OCI-LY7 (cell line): Measurements from ENCODE around the gene SOX18.

Source experiments
- EZH2phosphoT487 ChIP-seq: fragments of 200-600 bp; sonication (generic); IDR thresholded peaks from 2 replicates; pipeline ENCODE4 v1.6.1; 2018; ENCODE audit warnings: low read depth, borderline replicate concordance, mild to moderate bottlenecking, mixed run types, antibody characterized with exemption, low read length, moderate library complexity, mixed read lengths
- TF ChIP-seq, protein P1 (sequence below): fragments of 200-600 bp; sonication (generic); conservative IDR thresholded peaks from 2 replicates; pipeline ENCODE4 v1.5.1; 2014; ENCODE audit warnings: mild to moderate bottlenecking, antibody characterized with exemption, low read length, moderate library complexity, mixed read lengths

GRCh38 chr20:64001607-64002011 lies 47.8 kb downstream of the SOX18 start:
- TF ChIP-seq EZH2phosphoT487: no peak
- TF ChIP-seq, protein P1, sequence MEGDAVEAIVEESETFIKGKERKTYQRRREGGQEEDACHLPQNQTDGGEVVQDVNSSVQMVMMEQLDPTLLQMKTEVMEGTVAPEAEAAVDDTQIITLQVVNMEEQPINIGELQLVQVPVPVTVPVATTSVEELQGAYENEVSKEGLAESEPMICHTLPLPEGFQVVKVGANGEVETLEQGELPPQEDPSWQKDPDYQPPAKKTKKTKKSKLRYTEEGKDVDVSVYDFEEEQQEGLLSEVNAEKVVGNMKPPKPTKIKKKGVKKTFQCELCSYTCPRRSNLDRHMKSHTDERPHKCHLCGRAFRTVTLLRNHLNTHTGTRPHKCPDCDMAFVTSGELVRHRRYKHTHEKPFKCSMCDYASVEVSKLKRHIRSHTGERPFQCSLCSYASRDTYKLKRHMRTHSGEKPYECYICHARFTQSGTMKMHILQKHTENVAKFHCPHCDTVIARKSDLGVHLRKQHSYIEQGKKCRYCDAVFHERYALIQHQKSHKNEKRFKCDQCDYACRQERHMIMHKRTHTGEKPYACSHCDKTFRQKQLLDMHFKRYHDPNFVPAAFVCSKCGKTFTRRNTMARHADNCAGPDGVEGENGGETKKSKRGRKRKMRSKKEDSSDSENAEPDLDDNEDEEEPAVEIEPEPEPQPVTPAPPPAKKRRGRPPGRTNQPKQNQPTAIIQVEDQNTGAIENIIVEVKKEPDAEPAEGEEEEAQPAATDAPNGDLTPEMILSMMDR: no peak
